GM19372 (cell line): ENCODE results near the gene UGT1A7.

Source experiments
- ATAC-seq: cut with Tn5 transposase; IDR thresholded peaks from one replicate; pipeline ENCODE4 v1.9.1; 2021; ENCODE audit warnings: mild to moderate bottlenecking, low read depth, moderate library complexity; ENCODE audit not compliant: unreplicated experiment

Gene UGT1A7

GRCh38 chr2:233814056-233814835 lies 132.5 kb downstream of the UGT1A7 start:
- ATAC-seq: no peak

- no peak for ATAC-seq
These were observed 134.2 kb downstream of the UGT1A7 start for GRCh38 chr2:233815861-233816260.

GRCh38 chr2:233816334-233816733 lies 134.6 kb downstream of the UGT1A7 start:
- no peak for ATAC-seq

- ATAC-seq: no peak
These were observed 135.1 kb downstream of the UGT1A7 start for GRCh38 chr2:233816771-233817170.

- no peak for ATAC-seq
These were observed 135.7 kb downstream of the UGT1A7 start for GRCh38 chr2:233817361-233817911.

- no peak for ATAC-seq
These were observed 136.4 kb downstream of the UGT1A7 start for GRCh38 chr2:233817995-233818638.

- ATAC-seq: no peak
These were observed 137.2 kb downstream of the UGT1A7 start for GRCh38 chr2:233818639-233819621.

- ATAC-seq: no peak
These were observed 138.4 kb downstream of the UGT1A7 start for GRCh38 chr2:233819884-233820773.

GRCh38 chr2:233820774-233821105 lies 139.0 kb downstream of the UGT1A7 start:
- ATAC-seq: no peak

GRCh38 chr2:233821196-233821595 lies 139.5 kb downstream of the UGT1A7 start:
- no peak for ATAC-seq

- no peak for ATAC-seq
These were observed 140.0 kb downstream of the UGT1A7 start for GRCh38 chr2:233821709-233822100.

- no peak for ATAC-seq
These were observed 140.5 kb downstream of the UGT1A7 start for GRCh38 chr2:233822101-233822771.
